Esophagus muscularis mucosa (tissue), 4 donors: Measurements from ENCODE around the gene ATF6B. TPM values are rescaled to one million over a fixed set of nuclear protein-coding genes. Genes with fewer than 3 reads are reported as not detected.
A peak's percentile ranks its signal among the peaks of the same experiment; 100 is the strongest.

Experiments used
- DNase-seq: peaks from one replicate; pipeline ENCODE4 v3.0.0-alpha.2; 2017; ENCODE audit errors: extremely low spot score
- H3K27ac ChIP-seq, 4 donors: fragments of 200-600 bp; sonication (generic); replicated peaks in 1 of 4; 1 replicate in 3 of 4; 2 replicates in 1 of 4; pipeline ENCODE4 v1.5.1; 2016 to 2019; ENCODE audit warnings: mild to moderate bottlenecking in 1 of 4
- H3K27me3 ChIP-seq, 4 donors: fragments of 200-600 bp; sonication (generic); one replicate each; pipeline versions ENCODE4 v1.5.1 to v1.6.0; 2016 to 2019
- H3K36me3 ChIP-seq, 4 donors: fragments of 200-600 bp; sonication (generic); one replicate each; pipeline ENCODE4 v1.5.1; 2016 to 2019
- H3K4me1 ChIP-seq, 4 donors: fragments of 200-600 bp; sonication (generic); one replicate each; pipeline ENCODE4 v1.5.1; 2016 to 2019
- H3K4me3 ChIP-seq, 4 donors: fragments of 200-600 bp; sonication (generic); 1 replicate in 2 of 4; 2 replicates in 2 of 4; pipeline ENCODE4 v1.5.1; 2016 to 2019; ENCODE audit warnings: mild to moderate bottlenecking in 4 of 4, moderate library complexity in 1 of 4
- H3K9me3 ChIP-seq, 4 donors: fragments of 200-600 bp; sonication (generic); 1 replicate in 3 of 4; 2 replicates in 1 of 4; pipeline ENCODE4 v1.5.1; 2016 to 2019
- EP300 ChIP-seq: sonication (generic); formaldehyde crosslinking; IDR thresholded peaks from one replicate; pipeline ENCODE4 v1.6.1; 2017; ENCODE audit warnings: antibody characterized with exemption
- POLR2A ChIP-seq: fragments of 450-650 bp; IDR thresholded peaks from one replicate; pipeline ENCODE4 v1.6.1; 2017; ENCODE audit warnings: antibody characterized with exemption, moderate library complexity, mild to moderate bottlenecking, low read depth
- POLR2AphosphoS5 ChIP-seq, 2 donors: sonication (generic); formaldehyde crosslinking; IDR thresholded peaks; one replicate each; pipeline ENCODE4 v1.6.1; 2017; ENCODE audit warnings: antibody characterized with exemption in 2 of 2
- WGBS: methylation state at CpG from one replicate; pipeline ENCODE4 v1.1.5; 2018; 5-methylcytosine and 5-hydroxymethylcytosine counted together
- intact Hi-C: fragments of 100-400 bp; cut with DNase I; formaldehyde crosslinking; loops from one replicate; pipeline ENCODE4 v1.15.1; 2023
- total RNA-seq, 4 donors: library from RNA; depleted of rRNA; stranded (reverse); fragments of >200 nt; gene quantifications; one replicate each; pipeline versions ENCODE4 v1.1.0 to v1.2.1, GENCODE V29; 2016
- TF ChIP-seq, protein P1 (sequence below), 3 experiments: fragments of 200-600 bp in 2 of 3; fragments of 450-650 bp in 1 of 3; sonication (generic) in 2 of 3; IDR thresholded peaks; one replicate each; pipeline ENCODE4 v1.5.1; 2017 to 2019; ENCODE audit warnings: antibody characterized with exemption in 3 of 3, mild to moderate bottlenecking in 2 of 3, moderate library complexity in 1 of 3

Gene ATF6B
- total RNA-seq, 4 donors from 2014 or later = 17.7 to 37.4 (median 27.2) TPM

DNA sequence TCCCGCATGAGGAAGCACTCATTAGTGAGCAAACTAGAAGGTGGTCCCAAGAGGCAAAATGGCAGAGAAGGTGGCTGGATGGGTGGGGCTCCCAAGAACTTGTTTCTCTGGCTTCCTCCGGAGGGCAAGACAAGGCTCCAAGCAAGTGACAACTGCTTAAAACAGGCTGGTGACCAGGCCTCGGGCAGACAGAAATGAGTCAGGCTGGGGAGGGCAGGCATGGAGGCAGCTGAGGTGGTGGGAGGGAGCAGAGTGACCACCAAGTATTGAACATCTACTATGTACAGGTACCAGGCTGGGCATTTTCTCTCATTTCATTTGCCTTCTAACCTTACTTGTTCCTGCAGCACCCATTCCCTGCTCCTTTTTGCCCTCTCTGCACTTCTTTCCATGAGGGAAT, 52.3 kb downstream of the ATF6B start:
- DNase-seq = no peak
- intact Hi-C loops = no loop called here
- Histone ChIP-seq H3K27me3 (no peaks in the 10 kb centered on the region), H3K27ac (peak overlapping the region; percentile 57 to 74 (median 62)), H3K36me3 (peaks cover 6 to 92% (median 46%) of the 10 kb centered on the region in 4 donors), H3K4me1 (peaks cover 13 to 25% (median 23%) of the 10 kb centered on the region in 4 donors), H3K4me3 (no peak overlapping the region), H3K9me3 (no peaks in the 10 kb centered on the region)
- no peak for TF ChIP-seq POLR2AphosphoS5 (IDR thresholded peaks at IDR 0.05)
- 69% methylated on average over 3 of the region's 3 CpGs for WGBS

DNA sequence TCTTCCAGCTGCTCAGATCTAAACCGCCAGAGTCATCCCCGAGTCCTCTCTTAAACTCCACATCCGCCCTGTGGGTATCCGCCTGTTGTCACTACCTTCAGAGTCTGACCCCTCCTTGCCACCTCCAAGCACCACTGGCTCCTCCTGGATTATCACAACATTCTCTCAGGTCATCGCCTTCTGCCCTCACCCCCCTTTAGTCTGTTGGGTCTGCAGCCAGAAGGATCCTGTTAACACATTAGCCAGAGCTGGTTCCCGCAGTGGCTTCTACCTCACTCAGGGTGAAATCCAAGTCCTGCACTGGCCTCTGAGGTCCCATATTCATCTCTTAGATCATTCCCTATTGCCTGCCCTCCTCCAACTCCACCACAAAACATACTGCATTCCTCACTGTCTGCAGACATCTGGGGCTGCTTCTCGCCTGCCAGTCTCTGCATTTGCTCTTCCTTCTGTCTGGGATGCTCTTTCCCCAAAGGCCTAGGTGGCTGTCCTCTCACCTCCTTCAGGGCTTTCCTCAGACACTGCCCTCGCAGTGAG, 53.0 kb downstream of the ATF6B start:
- DNase-seq = no peak
- H3K4me1 ChIP-seq = peaks cover 13 to 25% (median 20%) of the 10 kb centered on the region in 4 donors
- H3K4me3 ChIP-seq = no peak overlapping the region
- H3K27ac ChIP-seq = peak overlapping the region in 2 of 4 donors; percentile 18 to 64
- no peaks in the 10 kb centered on the region for H3K9me3 ChIP-seq
- no peak for TF ChIP-seq POLR2AphosphoS5 (IDR thresholded peaks at IDR 0.05)
- TF ChIP-seq, protein P1, sequence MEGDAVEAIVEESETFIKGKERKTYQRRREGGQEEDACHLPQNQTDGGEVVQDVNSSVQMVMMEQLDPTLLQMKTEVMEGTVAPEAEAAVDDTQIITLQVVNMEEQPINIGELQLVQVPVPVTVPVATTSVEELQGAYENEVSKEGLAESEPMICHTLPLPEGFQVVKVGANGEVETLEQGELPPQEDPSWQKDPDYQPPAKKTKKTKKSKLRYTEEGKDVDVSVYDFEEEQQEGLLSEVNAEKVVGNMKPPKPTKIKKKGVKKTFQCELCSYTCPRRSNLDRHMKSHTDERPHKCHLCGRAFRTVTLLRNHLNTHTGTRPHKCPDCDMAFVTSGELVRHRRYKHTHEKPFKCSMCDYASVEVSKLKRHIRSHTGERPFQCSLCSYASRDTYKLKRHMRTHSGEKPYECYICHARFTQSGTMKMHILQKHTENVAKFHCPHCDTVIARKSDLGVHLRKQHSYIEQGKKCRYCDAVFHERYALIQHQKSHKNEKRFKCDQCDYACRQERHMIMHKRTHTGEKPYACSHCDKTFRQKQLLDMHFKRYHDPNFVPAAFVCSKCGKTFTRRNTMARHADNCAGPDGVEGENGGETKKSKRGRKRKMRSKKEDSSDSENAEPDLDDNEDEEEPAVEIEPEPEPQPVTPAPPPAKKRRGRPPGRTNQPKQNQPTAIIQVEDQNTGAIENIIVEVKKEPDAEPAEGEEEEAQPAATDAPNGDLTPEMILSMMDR (IDR thresholded peaks at IDR 0.05) = no peak
- TF ChIP-seq EP300 = no peak
- no peak for TF ChIP-seq POLR2A
- H3K27me3 ChIP-seq = no peaks in the 10 kb centered on the region
- peaks cover 7 to 93% (median 46%) of the 10 kb centered on the region in 4 donors for H3K36me3 ChIP-seq
- intact Hi-C loops = no loop called here
- WGBS = 89% methylated on average over 8 of the region's 8 CpGs

DNA sequence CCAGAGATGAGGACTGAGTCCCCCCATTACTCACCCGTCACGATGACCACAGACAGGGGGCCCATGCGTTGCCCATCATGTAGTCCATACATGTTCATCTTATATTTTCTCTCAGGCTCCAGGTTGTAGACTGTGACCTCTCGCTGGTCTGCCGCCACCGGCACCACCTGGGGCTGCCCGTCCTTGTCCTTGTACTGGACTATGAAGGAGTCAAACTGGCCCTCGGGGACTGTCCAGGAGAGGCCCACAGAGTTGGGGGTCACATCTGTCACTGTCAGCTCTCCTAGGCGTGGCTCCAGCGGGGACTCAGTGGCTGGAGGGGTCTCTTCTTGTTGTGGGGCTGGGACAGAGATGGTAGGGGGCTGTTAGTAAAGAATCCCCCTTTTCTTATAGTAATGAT, 54.4 kb downstream of the ATF6B start:
- no peak for DNase-seq
- Histone ChIP-seq H3K4me1 (peaks cover 13 to 25% (median 20%) of the 10 kb centered on the region in 4 donors), H3K27ac (peak overlapping the region; percentile 3 to 31 (median 20)), H3K9me3 (no peaks in the 10 kb centered on the region), H3K4me3 (no peak overlapping the region), H3K36me3 (peaks cover 9 to 93% (median 50%) of the 10 kb centered on the region in 4 donors), H3K27me3 (no peaks in the 10 kb centered on the region)
- intact Hi-C loops = no loop called here
- 93% methylated on average over 10 of the region's 10 CpGs for WGBS
- TF ChIP-seq, protein P1 (IDR thresholded peaks at IDR 0.05) = no peak
- TF ChIP-seq POLR2A (no peak), EP300 (no peak), POLR2AphosphoS5 (IDR thresholded peaks at IDR 0.05) (no peak)

DNA sequence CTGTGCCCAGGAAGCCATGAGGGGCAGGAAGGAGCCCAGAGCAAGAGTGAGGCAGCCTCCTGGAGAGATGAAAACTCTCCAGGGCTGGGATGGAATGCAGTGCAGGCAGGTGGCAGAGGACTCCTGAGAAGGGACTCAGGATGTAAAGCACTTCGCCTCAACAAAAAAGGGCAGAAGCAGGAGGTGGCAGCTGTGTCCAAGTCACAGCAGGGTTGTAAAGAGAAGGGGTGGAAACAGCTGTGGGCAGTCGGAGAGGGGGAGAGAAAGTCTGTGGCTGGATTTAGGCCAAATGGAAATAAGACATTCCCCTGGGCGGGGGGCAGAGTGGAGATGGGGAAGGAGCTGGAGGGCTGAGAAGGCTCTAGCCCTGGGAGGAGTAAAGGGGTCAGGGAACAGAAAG, 54.9 kb downstream of the ATF6B start:
- H3K9me3 ChIP-seq = no peaks in the 10 kb centered on the region
- no peak overlapping the region for H3K4me3 ChIP-seq
- peak overlapping the region; percentile 3 to 31 (median 20) for H3K27ac ChIP-seq
- no peaks in the 10 kb centered on the region for H3K27me3 ChIP-seq
- DNase-seq = no peak
- intact Hi-C loops = no loop called here
- WGBS = 88% methylated on average over 3 of the region's 3 CpGs
- H3K4me1 ChIP-seq = peaks cover 13 to 25% (median 20%) of the 10 kb centered on the region in 4 donors
- TF ChIP-seq, protein P1 (IDR thresholded peaks at IDR 0.05) = no peak
- TF ChIP-seq POLR2AphosphoS5 (IDR thresholded peaks at IDR 0.05) = no peak
- no peak for TF ChIP-seq EP300
- no peak for TF ChIP-seq POLR2A
- H3K36me3 ChIP-seq = peaks cover 9 to 93% (median 53%) of the 10 kb centered on the region in 4 donors

DNA sequence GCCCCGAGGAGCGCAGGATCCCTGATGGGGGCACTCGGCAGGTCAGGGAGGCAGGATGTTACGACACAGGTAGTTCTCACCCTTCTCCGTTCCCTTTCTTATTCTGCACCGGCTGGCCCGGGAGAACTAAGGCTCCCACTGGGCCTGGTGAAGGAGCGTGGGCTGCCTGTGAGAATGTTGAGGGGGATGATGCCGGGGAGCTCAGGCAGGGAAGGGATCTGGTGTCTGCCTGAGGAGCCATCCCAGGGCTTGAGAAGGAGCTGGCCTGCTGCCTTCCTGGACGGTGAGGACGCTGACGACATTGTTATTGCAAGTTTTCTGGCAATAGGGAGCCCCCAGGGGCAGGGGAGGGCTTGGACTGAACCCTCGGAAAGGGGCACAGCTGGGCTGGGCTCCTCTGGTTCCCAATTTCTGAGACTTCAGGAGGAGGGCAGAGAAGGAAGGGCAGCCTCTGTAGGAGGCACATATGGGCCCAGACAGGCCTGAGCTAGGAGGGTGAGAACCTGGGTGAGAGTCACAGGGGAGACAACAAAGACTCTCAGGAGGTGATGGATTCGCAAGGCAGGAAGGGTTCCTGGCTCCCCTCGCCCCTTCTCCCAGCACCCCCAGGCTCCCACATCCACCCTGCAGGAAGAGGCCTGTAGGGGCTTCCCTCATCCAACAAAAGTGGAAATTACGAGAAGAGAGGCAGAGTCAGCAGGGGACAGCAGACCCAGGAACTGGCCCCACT, 57.1 kb downstream of the ATF6B start:
- Histone ChIP-seq H3K4me3 (no peak overlapping the region), H3K27me3 (no peaks in the 10 kb centered on the region), H3K27ac (peak overlapping the region; percentile 49 to 74 (median 68)), H3K36me3 (peaks cover 9 to 95% (median 64%) of the 10 kb centered on the region in 4 donors), H3K4me1 (peaks cover 3 to 13% (median 8%) of the 10 kb centered on the region in 4 donors), H3K9me3 (no peaks in the 10 kb centered on the region)
- WGBS = 72% methylated on average over 15 of the region's 16 CpGs
- DNase-seq = no peak
- intact Hi-C loops = no loop called here
- TF ChIP-seq POLR2A = no peak
- peak in 1 of 2 donors; percentile 33 for TF ChIP-seq POLR2AphosphoS5 (IDR thresholded peaks at IDR 0.05)
- TF ChIP-seq, protein P1 (IDR thresholded peaks at IDR 0.05) = no peak
- no peak for TF ChIP-seq EP300
